ENCODE measurements around the gene LRP6. TPM values are rescaled to one million over a fixed set of nuclear protein-coding genes. Genes with fewer than 3 reads are reported as not detected.

Gene LRP6
- total and polyA plus RNA-seq, 2 of the 8 experiments (the other 6 are each of a cell fraction or from before 2014, with no cell fraction given), result 53.6 to 73.2 TPM

- TF ChIP-seq CHD7 (IDR thresholded peaks at IDR 0.05; ENCODE audit: insufficient replicate concordance, low read length) (no peak), KDM4A (IDR thresholded peaks at IDR 0.05; ENCODE audit: low read depth, low read length, severe bottlenecking) (peak; percentile 37), HDAC2 (IDR thresholded peaks at IDR 0.05; ENCODE audit: borderline replicate concordance in 1 of 2, low read depth in 2 of 2, low read length in 2 of 2) (peak in 1 of 2 experiments; percentile 17; a peak in 1 of 4 replicates), ZNF274 (IDR thresholded peaks at IDR 0.05; ENCODE audit: borderline replicate concordance, extremely low read depth, low read length) (no peak), CBX5 (IDR thresholded peaks at IDR 0.05; ENCODE audit: low read depth, low read length) (no peak), CHD2 (IDR thresholded peaks at IDR 0.05; ENCODE audit: low read length) (peak; percentile 93), GABPA (IDR thresholded peaks at IDR 0.05; ENCODE audit: borderline replicate concordance, insufficient read depth, low read length) (no peak; the same call in 1 of the 2 replicates), BCL11A (IDR thresholded peaks at IDR 0.05; ENCODE audit: low read depth in 2 of 2, low read length in 2 of 2) (no peak)
These were observed at the start of gene LRP6 (continued) for GRCh38 chr12:12266873-12267741.

Data from H1 (cell line).